AG04450 (cell line): Measurements from ENCODE around the gene IL33. TPM values are rescaled to one million over a fixed set of nuclear protein-coding genes. Genes with fewer than 3 reads are reported as not detected.

ENCODE experiments used
- CTCF ChIA-PET: fragments of 300-600, 350-600 bp; formaldehyde crosslinking; extraction: SDS; loops from one replicate; lab custom pipeline; 2022; ENCODE audit warnings: antibody characterized with exemption, inconsistent platforms; lab: Charles Lee
- POLR2A ChIA-PET: fragments of 350-600 bp; formaldehyde crosslinking; extraction: SDS; loops from one replicate; lab custom pipeline; 2021; ENCODE audit warnings: antibody characterized with exemption, inconsistent platforms; lab: Yijun Ruan, JAX
- DNase-seq: peaks from one replicate; pipeline ENCODE4 v3.0.0-alpha.2; 2011; ENCODE audit warnings: low read depth, low spot score
- H3K27ac ChIP-seq: one replicate; pipeline ENCODE4 v1.5.1; 2012; ENCODE audit warnings: low read depth, low read length, control low read depth
- H3K27me3 ChIP-seq: one replicate; pipeline ENCODE4 v1.6.0; 2012; ENCODE audit warnings: low read length; ENCODE audit not compliant: control insufficient read depth, insufficient read depth
- H3K4me3 ChIP-seq: 2 replicates; pipeline ENCODE4 v1.5.1; 2011; ENCODE audit warnings: mild to moderate bottlenecking, low read depth, low read length, control low read depth
- H3K9me3 ChIP-seq: 2 replicates; pipeline ENCODE4 v1.5.1; 2012; ENCODE audit warnings: low read length; ENCODE audit not compliant: control insufficient read depth, insufficient read depth
- polyA plus RNA-seq: library from polyadenylated mRNA; depleted of rRNA; stranded (reverse); fragments of >200 nt; gene quantifications from 2 replicates; pipeline ENCODE4 v1.2.3, GENCODE V29; 2011
- TF ChIP-seq, protein P1 (sequence below): IDR thresholded peaks from 2 replicates; pipeline ENCODE4 v1.5.1; 2011; ENCODE audit warnings: low read depth, low read length, control low read depth, inconsistent platforms

IL33 gene
- polyA plus RNA-seq, 1 experiment: 0.29 TPM

GRCh38 chr9:6199596-6199995 is 16.0 kb upstream of the IL33 start:
- ChIA-PET POLR2A (no interaction called here), CTCF (interaction anchor here (7.0 kb wide), 1 partner anchor 106 kb away, joined by 67 read pairs; no protein-coding TSS in a partner anchor)
- Histone ChIP-seq H3K27me3 (peaks cover 2% of the 10 kb centered on the region), H3K9me3 (no peaks in the 10 kb centered on the region), H3K27ac (no peak overlapping the region), H3K4me3 (no peak overlapping the region)
- DNase-seq: no peak
- TF ChIP-seq, protein P1, sequence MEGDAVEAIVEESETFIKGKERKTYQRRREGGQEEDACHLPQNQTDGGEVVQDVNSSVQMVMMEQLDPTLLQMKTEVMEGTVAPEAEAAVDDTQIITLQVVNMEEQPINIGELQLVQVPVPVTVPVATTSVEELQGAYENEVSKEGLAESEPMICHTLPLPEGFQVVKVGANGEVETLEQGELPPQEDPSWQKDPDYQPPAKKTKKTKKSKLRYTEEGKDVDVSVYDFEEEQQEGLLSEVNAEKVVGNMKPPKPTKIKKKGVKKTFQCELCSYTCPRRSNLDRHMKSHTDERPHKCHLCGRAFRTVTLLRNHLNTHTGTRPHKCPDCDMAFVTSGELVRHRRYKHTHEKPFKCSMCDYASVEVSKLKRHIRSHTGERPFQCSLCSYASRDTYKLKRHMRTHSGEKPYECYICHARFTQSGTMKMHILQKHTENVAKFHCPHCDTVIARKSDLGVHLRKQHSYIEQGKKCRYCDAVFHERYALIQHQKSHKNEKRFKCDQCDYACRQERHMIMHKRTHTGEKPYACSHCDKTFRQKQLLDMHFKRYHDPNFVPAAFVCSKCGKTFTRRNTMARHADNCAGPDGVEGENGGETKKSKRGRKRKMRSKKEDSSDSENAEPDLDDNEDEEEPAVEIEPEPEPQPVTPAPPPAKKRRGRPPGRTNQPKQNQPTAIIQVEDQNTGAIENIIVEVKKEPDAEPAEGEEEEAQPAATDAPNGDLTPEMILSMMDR: no peak

DNA sequence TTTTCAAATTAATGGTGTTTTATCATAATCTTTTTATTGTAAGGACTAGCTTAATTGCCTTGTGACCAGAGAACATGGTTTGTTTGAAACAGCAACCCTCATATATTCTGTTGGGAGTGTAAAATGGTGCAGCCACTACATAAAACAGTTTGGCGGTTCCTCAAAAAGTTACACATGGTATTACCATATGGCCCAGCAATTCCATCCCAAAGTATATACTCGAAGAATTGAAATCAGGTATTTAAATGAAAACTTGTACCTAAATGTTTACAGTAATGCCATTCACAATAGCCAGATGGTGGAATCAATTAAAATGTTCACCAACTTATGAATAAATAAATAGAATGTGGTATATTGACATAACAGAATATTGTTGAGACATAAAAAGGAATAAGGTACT is 14.8 kb upstream of the IL33 start:
- DNase-seq: no peak
- CTCF ChIA-PET: interaction anchor here (2.0 kb wide), 1 partner anchor 105 kb away, joined by 4 read pairs; no protein-coding TSS in a partner anchor
- H3K27ac ChIP-seq: no peak overlapping the region
- H3K4me3 ChIP-seq: no peak overlapping the region
- POLR2A ChIA-PET: no interaction called here
- H3K9me3 ChIP-seq: no peaks in the 10 kb centered on the region
- peaks cover 2% of the 10 kb centered on the region for H3K27me3 ChIP-seq
- TF ChIP-seq, protein P1: no peak

DNA sequence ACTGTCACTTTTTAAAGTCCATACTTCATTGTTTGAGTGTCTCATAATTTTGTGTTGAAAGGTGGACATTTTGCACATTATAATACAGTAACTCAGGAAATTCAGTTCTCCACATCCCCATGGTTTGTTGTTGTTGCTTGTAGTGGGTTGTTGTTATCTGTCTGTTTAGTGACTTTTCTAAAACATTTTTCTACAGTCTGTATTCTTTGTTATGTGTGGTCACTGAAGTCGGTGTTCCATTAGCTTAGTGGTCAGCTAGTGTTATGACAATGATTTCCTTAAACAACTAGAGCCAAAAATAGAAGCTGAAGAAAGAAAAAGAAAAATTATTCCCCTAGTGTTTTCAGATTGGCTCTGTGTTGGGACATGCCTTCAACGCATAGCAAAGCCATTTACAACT is 5.6 kb upstream of the IL33 start:
- ChIA-PET CTCF (interaction anchor here (1.6 kb wide), 1 partner anchor 96 kb away, joined by 3 read pairs; no protein-coding TSS in a partner anchor), POLR2A (no interaction called here)
- no peak for DNase-seq
- Histone ChIP-seq H3K27me3 (no peaks in the 10 kb centered on the region), H3K27ac (no peak overlapping the region), H3K9me3 (no peaks in the 10 kb centered on the region), H3K4me3 (no peak overlapping the region)
- TF ChIP-seq, protein P1: no peak

GRCh38 chr9:6212722-6213375 is 2.8 kb upstream of the IL33 start:
- no peak overlapping the region for H3K4me3 ChIP-seq
- H3K27ac ChIP-seq: no peak overlapping the region
- no peaks in the 10 kb centered on the region for H3K9me3 ChIP-seq
- DNase-seq: no peak
- CTCF ChIA-PET: interaction anchor here (1.1 kb wide), 1 partner anchor 16 kb away, joined by 3 read pairs; no protein-coding TSS in a partner anchor
- TF ChIP-seq, protein P1: no peak
- POLR2A ChIA-PET: no interaction called here
- H3K27me3 ChIP-seq: no peaks in the 10 kb centered on the region

GRCh38 chr9:6214434-6214833 is 1.2 kb upstream of the IL33 start:
- Histone ChIP-seq H3K27me3 (no peaks in the 10 kb centered on the region), H3K4me3 (no peak overlapping the region), H3K27ac (no peak overlapping the region), H3K9me3 (no peaks in the 10 kb centered on the region)
- ChIA-PET POLR2A (no interaction called here), CTCF (no interaction called here)
- TF ChIP-seq, protein P1: no peak
- no peak for DNase-seq
